ENCODE data around the gene CYLD. TPM values are rescaled to one million over a fixed set of nuclear protein-coding genes. Genes with fewer than 3 reads are reported as not detected.

Gene CYLD
- total and polyA plus RNA-seq, 10 of the 15 experiments (the other 5 are each of a cell fraction or from before 2014, with no cell fraction given), result 19.2 to 106 (median 46.1) TPM

DNA sequence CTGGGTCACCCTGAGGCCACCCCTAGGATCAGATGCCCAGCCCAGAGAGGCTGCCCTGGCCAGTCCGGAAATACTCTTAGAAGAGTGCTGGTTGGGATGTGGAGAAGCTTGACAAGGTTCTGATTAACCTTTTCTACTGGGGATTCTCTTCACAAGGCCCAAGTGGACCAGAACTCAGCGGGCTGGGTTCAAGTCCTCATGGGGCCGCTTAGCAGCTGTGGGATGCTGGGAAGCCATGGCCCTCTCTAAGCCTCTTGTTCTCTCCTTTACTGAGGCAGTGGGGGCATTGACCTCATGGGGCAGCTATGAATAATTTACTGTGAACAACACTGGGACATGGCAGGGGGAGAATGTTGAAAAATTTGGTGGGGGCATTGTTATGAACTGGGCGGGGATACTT is 92.8 kb downstream of the CYLD start:
- Histone ChIP-seq H3K4me3 (no peak overlapping the region), H3K27ac (ENCODE audit: control insufficient read depth, insufficient read depth) (no peak overlapping the region), H4K20me1 (ENCODE audit: control insufficient read depth, insufficient read depth) (no peaks in the 10 kb centered on the region), H2AFZ (ENCODE audit: control insufficient read depth, low read depth, low read length) (no peak overlapping the region), H3K27me3 (replicated peaks in 1 of 2; ENCODE audit: control insufficient read depth in 2 of 2, insufficient read depth in 2 of 2, low read length in 1 of 2) (peaks cover 0 to 2% of the 10 kb centered on the region in 2 experiments; a peak in 1 of 4 replicates), H3K9me3 (replicated peaks; ENCODE audit: control insufficient read depth, insufficient read depth, low read length) (no peaks in the 10 kb centered on the region), H3K79me2 (ENCODE audit: control insufficient read depth, insufficient read depth, low read length) (no peaks in the 10 kb centered on the region), H3K36me3 (ENCODE audit: control insufficient read depth in 2 of 2, insufficient read depth in 2 of 2, low read length in 1 of 2) (no peaks in the 10 kb centered on the region), H3K9ac (ENCODE audit: control insufficient read depth, insufficient read depth, low read length) (no peak overlapping the region), H3K4me2 (ENCODE audit: control insufficient read depth, insufficient read depth) (no peak overlapping the region), H3K4me1 (ENCODE audit: control insufficient read depth, insufficient read depth, low read length) (no peaks in the 10 kb centered on the region)
- POLR2A ChIA-PET, result no interaction called here
- CTCF ChIA-PET, result no interaction called here
- intact Hi-C loops (cut with micrococcal nuclease; ENCODE audit: unreplicated experiment) (no loop called here), in situ Hi-C loops (cut with MboI) (no loop called here)
- RAD21 ChIA-PET (ENCODE audit: unreplicated experiment), result no interaction called here
- FAIRE-seq (no peak), ATAC-seq (no peak), DNase-seq (ENCODE audit: low read depth, low spot score) (no peak)
- no TSS peak for BruUV-seq (replicated peaks)
- 41% methylated on average over 4 of the region's 4 CpGs for WGBS (ENCODE audit: insufficient coverage, insufficient replicate concordance, low lambda C conversion rate, missing lambda C conversion rate)
- SMC1A ChIA-PET (ENCODE audit: uncharacterized antibody, unreplicated experiment), result no interaction called here
- TF ChIP-seq TCF7 (IDR thresholded peaks at IDR 0.05; ENCODE audit: borderline replicate concordance) (no peak), POLR2AphosphoS2 (IDR thresholded peaks at IDR 0.05; ENCODE audit: low read depth, low read length) (no peak), STAT3 (IDR thresholded peaks at IDR 0.05; ENCODE audit: low read depth, low read length) (no peak), CBFB (IDR thresholded peaks at IDR 0.05; ENCODE audit: low read depth) (no peak), SP1 (IDR thresholded peaks at IDR 0.05; ENCODE audit: low read depth, low read length) (no peak), SMARCA5 (IDR thresholded peaks at IDR 0.05) (no peak), TBL1XR1 (IDR thresholded peaks at IDR 0.05; ENCODE audit: low read depth, low read length) (no peak), MTA2 (IDR thresholded peaks at IDR 0.05; ENCODE audit: low read depth) (no peak), EED (IDR thresholded peaks at IDR 0.05; ENCODE audit: low read depth) (no peak), EP300 (IDR thresholded peaks at IDR 0.05; ENCODE audit: borderline replicate concordance in 1 of 2, control insufficient read depth in 1 of 2, low read depth in 2 of 2, low read length in 2 of 2) (no peak), CBX3 (IDR thresholded peaks at IDR 0.05; ENCODE audit: borderline replicate concordance, low read depth) (no peak), YBX1 (IDR thresholded peaks at IDR 0.05) (no peak), WRNIP1 (IDR thresholded peaks at IDR 0.05; ENCODE audit: borderline replicate concordance, low read depth, low read length) (no peak), SUZ12 (IDR thresholded peaks at IDR 0.05; ENCODE audit: unreplicated experiment) (no peak), NBN (IDR thresholded peaks at IDR 0.05) (no peak), RBBP5 (conservative IDR thresholded peaks at IDR 0.05) (no peak), IRF3 (IDR thresholded peaks at IDR 0.05) (no peak), SPI1 (IDR thresholded peaks at IDR 0.05; ENCODE audit: borderline replicate concordance, insufficient read depth, low read depth, low read length) (no peak)
